T-helper 1 cell treated with Interleukin-12 subunit alpha and Interleukin-12 subunit beta and Interleukin-4 antibody, amounts not matched to agents 30 μg/mL and 1 μg/mL, for 36 hours (primary cell): ENCODE measurements around the gene TMEM144.
"Not testable (repeated sequence)": the region's sequence is repeated elsewhere in the genome, so short reads cannot be mapped to it uniquely, and the experiment has no call there.

Experiments
- H3K27ac Mint-ChIP-seq: one replicate; pipeline ENCODE4 v1.8.0; 2021; ENCODE audit warnings: mild to moderate bottlenecking, mixed read lengths
- H3K27me3 Mint-ChIP-seq: one replicate; pipeline ENCODE4 v1.8.0; 2021; ENCODE audit warnings: low read depth, mixed read lengths
- H3K36me3 Mint-ChIP-seq: one replicate; pipeline ENCODE4 v1.8.0; 2021; ENCODE audit warnings: low read depth, mixed read lengths
- H3K4me1 Mint-ChIP-seq: one replicate; pipeline ENCODE4 v1.8.0; 2021; ENCODE audit warnings: low read depth, mixed read lengths
- H3K4me3 Mint-ChIP-seq: one replicate; pipeline ENCODE4 v1.8.0; 2021; ENCODE audit warnings: mild to moderate bottlenecking, moderate library complexity, mixed read lengths
- H3K9me3 Mint-ChIP-seq: one replicate; pipeline ENCODE4 v1.8.0; 2021; ENCODE audit warnings: mixed read lengths

Gene TMEM144

GRCh38 chr4:158203436-158203835, 6.8 kb upstream of the TMEM144 start:
- H3K4me3 Mint-ChIP-seq: no peak overlapping the region
- no peaks in the 10 kb centered on the region for H3K36me3 Mint-ChIP-seq
- H3K9me3 Mint-ChIP-seq: no peaks in the 10 kb centered on the region
- no peak overlapping the region for H3K27ac Mint-ChIP-seq
- no peaks in the 10 kb centered on the region for H3K4me1 Mint-ChIP-seq
- peaks cover 9% of the 10 kb centered on the region for H3K27me3 Mint-ChIP-seq

GRCh38 chr4:158203929-158204328, 6.4 kb upstream of the TMEM144 start:
- no peaks in the 10 kb centered on the region for H3K9me3 Mint-ChIP-seq
- peaks cover 9% of the 10 kb centered on the region for H3K27me3 Mint-ChIP-seq
- no peaks in the 10 kb centered on the region for H3K36me3 Mint-ChIP-seq
- no peak overlapping the region for H3K27ac Mint-ChIP-seq
- H3K4me3 Mint-ChIP-seq: no peak overlapping the region
- peaks cover under 1% of the 10 kb centered on the region for H3K4me1 Mint-ChIP-seq

- Mint-ChIP-seq H3K9me3 (no peaks in the 10 kb centered on the region), H3K4me3 (no peak overlapping the region), H3K27ac (no peak overlapping the region)
These were observed 1.2 kb upstream of the TMEM144 start for GRCh38 chr4:158208963-158209640.

GRCh38 chr4:158211222-158211621, 936 bp downstream of the TMEM144 start:
- H3K9me3 Mint-ChIP-seq: no peaks in the 10 kb centered on the region
- H3K4me3 Mint-ChIP-seq: peak overlapping the region; percentile 37
- no peaks in the 10 kb centered on the region for H3K36me3 Mint-ChIP-seq
- H3K27me3 Mint-ChIP-seq: peaks cover 30% of the 10 kb centered on the region
- H3K27ac Mint-ChIP-seq: no peak overlapping the region
- peaks cover 16% of the 10 kb centered on the region for H3K4me1 Mint-ChIP-seq

More at GRCh38 chr4:158208963-158209640, 1.2 kb upstream of the TMEM144 start:
- peaks cover 34% of the 10 kb centered on the region for H3K27me3 Mint-ChIP-seq
- H3K4me1 Mint-ChIP-seq: peaks cover 16% of the 10 kb centered on the region
- H3K36me3 Mint-ChIP-seq: no peaks in the 10 kb centered on the region

- H3K27ac Mint-ChIP-seq: no peak overlapping the region
- no peaks in the 10 kb centered on the region for H3K9me3 Mint-ChIP-seq
- H3K36me3 Mint-ChIP-seq: no peaks in the 10 kb centered on the region
- peaks cover 16% of the 10 kb centered on the region for H3K4me1 Mint-ChIP-seq
- H3K4me3 Mint-ChIP-seq: no peak overlapping the region
- peaks cover 30% of the 10 kb centered on the region for H3K27me3 Mint-ChIP-seq
These were observed 3.2 kb downstream of the TMEM144 start for GRCh38 chr4:158213466-158213865.

GRCh38 chr4:158214856-158215255, 4.6 kb downstream of the TMEM144 start:
- H3K9me3 Mint-ChIP-seq: no peaks in the 10 kb centered on the region
- peaks cover 24% of the 10 kb centered on the region for H3K27me3 Mint-ChIP-seq
- H3K36me3 Mint-ChIP-seq: no peaks in the 10 kb centered on the region
- peaks cover 11% of the 10 kb centered on the region for H3K4me1 Mint-ChIP-seq
- H3K4me3 Mint-ChIP-seq: no peak overlapping the region
- H3K27ac Mint-ChIP-seq: no peak overlapping the region

GRCh38 chr4:158217763-158218162, 7.5 kb downstream of the TMEM144 start:
- Mint-ChIP-seq H3K36me3 (no peaks in the 10 kb centered on the region), H3K4me3 (no peak overlapping the region), H3K4me1 (no peaks in the 10 kb centered on the region), H3K9me3 (no peaks in the 10 kb centered on the region), H3K27ac (no peak overlapping the region), H3K27me3 (peaks cover 11% of the 10 kb centered on the region)

DNA sequence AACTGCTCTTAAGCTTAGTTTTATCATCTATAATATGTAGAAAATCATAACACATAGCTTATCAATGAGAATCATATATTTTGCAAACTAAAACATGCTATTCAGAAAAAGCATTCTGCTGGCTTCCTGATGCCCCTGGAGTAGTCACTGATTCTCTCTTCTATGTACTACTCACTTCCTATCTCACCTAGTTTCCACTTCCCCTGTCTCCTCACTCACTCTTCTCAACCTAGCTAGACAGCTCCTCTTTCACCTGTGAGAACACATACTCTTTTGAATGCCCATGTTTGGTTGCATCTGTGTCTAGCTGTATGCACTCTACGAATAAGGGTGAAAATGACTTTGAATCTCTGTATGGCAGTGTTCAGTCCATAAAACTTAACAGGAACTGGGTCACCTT, 9.3 kb downstream of the TMEM144 start:
- Mint-ChIP-seq H3K9me3 (no peaks in the 10 kb centered on the region), H3K27me3 (peaks cover 3% of the 10 kb centered on the region), H3K4me3 (no peak overlapping the region), H3K27ac (no peak overlapping the region), H3K4me1 (no peaks in the 10 kb centered on the region), H3K36me3 (no peaks in the 10 kb centered on the region)

GRCh38 chr4:158224318-158224717, 14.0 kb downstream of the TMEM144 start:
- not testable (repeated sequence) for H3K36me3 Mint-ChIP-seq, H3K27me3 Mint-ChIP-seq, H3K9me3 Mint-ChIP-seq, H3K4me1 Mint-ChIP-seq, H3K27ac Mint-ChIP-seq, H3K4me3 Mint-ChIP-seq

DNA sequence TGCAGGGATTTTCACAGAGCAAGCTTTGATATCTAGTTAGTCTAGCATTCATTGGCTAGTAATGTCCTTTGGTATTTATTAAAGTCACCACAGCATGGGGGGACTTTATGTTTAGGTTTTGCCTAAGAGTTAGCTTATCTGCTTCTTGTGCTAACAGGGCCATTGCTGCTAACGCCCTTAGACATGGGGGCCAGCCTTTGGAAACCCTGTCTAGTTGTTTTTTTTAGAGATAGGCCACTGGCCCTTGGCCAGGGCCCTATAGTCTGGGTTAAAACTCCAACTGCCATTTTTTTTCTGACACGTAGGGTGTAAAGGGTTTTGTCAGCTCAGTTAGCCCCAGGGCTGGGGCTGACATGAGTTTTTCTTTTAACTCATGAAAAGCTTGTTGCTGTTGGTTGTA, 14.7 kb downstream of the TMEM144 start:
- H3K4me1 Mint-ChIP-seq, H3K9me3 Mint-ChIP-seq, H3K27me3 Mint-ChIP-seq, H3K36me3 Mint-ChIP-seq, H3K4me3 Mint-ChIP-seq, H3K27ac Mint-ChIP-seq: not testable (repeated sequence)

- H3K4me1 Mint-ChIP-seq, H3K27me3 Mint-ChIP-seq, H3K36me3 Mint-ChIP-seq, H3K27ac Mint-ChIP-seq, H3K4me3 Mint-ChIP-seq, H3K9me3 Mint-ChIP-seq: not testable (repeated sequence)
These were observed 17.6 kb downstream of the TMEM144 start for GRCh38 chr4:158227880-158228279.

GRCh38 chr4:158228399-158228798, 18.1 kb downstream of the TMEM144 start:
- not testable (repeated sequence) for H3K27me3 Mint-ChIP-seq, H3K9me3 Mint-ChIP-seq, H3K36me3 Mint-ChIP-seq, H3K4me1 Mint-ChIP-seq, H3K27ac Mint-ChIP-seq, H3K4me3 Mint-ChIP-seq

DNA sequence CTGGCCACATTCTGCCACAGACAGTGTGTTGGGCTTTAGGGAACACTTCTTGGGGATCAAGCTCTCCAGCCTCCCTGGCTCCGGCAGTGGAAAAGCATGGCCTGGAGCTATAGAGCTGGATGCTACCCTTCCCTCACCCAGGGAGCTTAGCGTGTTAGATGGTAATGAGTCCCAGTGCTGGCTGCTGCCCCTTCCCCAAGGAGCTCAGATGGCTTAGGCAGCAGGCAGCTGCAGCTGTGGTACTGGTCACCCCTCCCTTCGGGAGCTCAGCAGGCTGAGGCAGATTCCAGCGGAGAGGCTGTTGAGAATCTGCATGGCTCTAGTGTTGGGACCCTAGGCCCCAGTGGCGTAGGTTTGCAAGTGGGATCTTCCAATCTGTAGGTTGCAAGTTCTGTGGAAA, 19.5 kb downstream of the TMEM144 start:
- Mint-ChIP-seq H3K4me1 (no peaks in the 10 kb centered on the region), H3K9me3 (no peaks in the 10 kb centered on the region), H3K27ac (no peak overlapping the region), H3K27me3 (no peaks in the 10 kb centered on the region), H3K36me3 (no peaks in the 10 kb centered on the region), H3K4me3 (no peak overlapping the region)

- Mint-ChIP-seq H3K36me3 (no peaks in the 10 kb centered on the region), H3K9me3 (no peaks in the 10 kb centered on the region), H3K4me3 (no peak overlapping the region), H3K27ac (no peak overlapping the region), H3K4me1 (no peaks in the 10 kb centered on the region), H3K27me3 (peaks cover 4% of the 10 kb centered on the region)
These were observed 24.4 kb downstream of the TMEM144 start for GRCh38 chr4:158234671-158235070.

GRCh38 chr4:158236304-158237030, 26.2 kb downstream of the TMEM144 start:
- no peaks in the 10 kb centered on the region for H3K9me3 Mint-ChIP-seq
- no peak overlapping the region for H3K4me3 Mint-ChIP-seq
- no peaks in the 10 kb centered on the region for H3K36me3 Mint-ChIP-seq
- H3K4me1 Mint-ChIP-seq: no peaks in the 10 kb centered on the region
- no peak overlapping the region for H3K27ac Mint-ChIP-seq
- H3K27me3 Mint-ChIP-seq: peaks cover 4% of the 10 kb centered on the region
